ENCODE results near the gene JAG1.

The JAG1 gene

DNA sequence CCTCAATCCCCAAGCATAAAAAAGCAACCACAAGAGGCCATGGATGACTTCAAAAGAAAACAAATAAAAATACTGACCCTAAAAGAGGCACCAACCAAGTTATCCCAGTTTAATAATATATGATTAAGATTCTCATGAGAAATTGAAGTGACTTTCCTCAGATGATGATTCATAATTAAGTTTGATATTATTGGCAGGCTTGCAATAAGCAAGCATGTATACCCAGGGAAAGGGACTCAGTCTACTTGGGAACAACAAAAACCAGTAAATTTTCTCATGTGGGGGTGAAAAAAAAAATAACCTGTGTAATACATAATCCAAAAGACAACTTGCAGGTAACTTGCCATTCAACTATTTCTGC, 19.6 kb downstream of the JAG1 start:
- Histone ChIP-seq H3K4me1 (ENCODE audit: control insufficient read depth, insufficient read depth, low read length) (peaks cover 12% of the 10 kb centered on the region), H3K36me3 (ENCODE audit: control insufficient read depth in 2 of 2, insufficient read depth in 1 of 2, low read length in 2 of 2) (peaks cover 7 to 84% of the 10 kb centered on the region in 2 experiments), H3K27ac (ENCODE audit: extremely low read depth, low read depth, low read length) (no peak overlapping the region), H3K4me3 (ENCODE audit: low read depth, low read length) (no peak overlapping the region), H3K9me3 (ENCODE audit: control insufficient read depth, insufficient read depth, low read depth, low read length) (no peaks in the 10 kb centered on the region)
- TF ChIP-seq ZNF776 (tag by site-specific recombination; IDR thresholded peaks at IDR 0.05; ENCODE audit: borderline replicate concordance) (no peak), KLF16 (tag by site-specific recombination; IDR thresholded peaks at IDR 0.05) (no peak), ZNF76 (tag by site-specific recombination; IDR thresholded peaks at IDR 0.05; ENCODE audit: borderline replicate concordance, low read depth) (no peak), ZNF366 (tag by site-specific recombination; conservative IDR thresholded peaks at IDR 0.05) (no peak), ZNF302 (tag by site-specific recombination; IDR thresholded peaks at IDR 0.05; ENCODE audit: low read depth) (no peak), BCL11A (tag by site-specific recombination; IDR thresholded peaks at IDR 0.05; ENCODE audit: low read depth) (no peak)
- ChIA-PET CTCF (no interaction called here), POLR2A (no interaction called here)

DNA sequence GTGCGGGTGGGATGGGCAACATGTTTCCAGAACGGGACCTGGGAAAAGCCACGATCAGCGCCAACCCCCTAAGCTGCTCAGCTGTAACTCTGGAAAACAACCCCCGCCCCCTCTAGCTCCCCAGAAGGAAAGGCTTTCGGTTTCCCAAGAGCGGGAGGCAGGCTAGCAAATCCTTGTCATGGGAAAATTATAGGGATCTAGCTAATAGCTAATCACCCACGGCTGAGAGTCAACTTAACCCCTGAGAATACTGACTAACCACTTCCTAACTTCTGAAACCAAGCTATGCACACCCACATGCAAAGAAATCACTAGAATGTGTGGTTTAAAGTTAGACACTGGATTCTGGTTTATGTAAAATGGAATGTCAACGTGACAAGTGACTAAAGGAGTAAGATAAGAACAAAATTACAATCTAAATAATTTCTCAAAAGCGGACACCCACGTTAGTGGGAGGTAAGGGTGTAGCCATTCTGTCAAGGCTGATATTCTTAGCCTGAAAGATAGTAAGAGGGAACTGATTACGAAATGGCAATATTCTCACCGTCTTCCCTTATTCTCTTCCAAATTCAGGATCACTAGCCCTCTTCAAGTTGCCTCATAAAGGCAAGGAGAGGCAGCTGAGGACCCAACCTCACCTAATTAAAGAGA, 20.1 kb downstream of the JAG1 start:
- ChIA-PET POLR2A (no interaction called here), CTCF (interaction anchor here (0.6 to 1.4 kb wide), 2 partner anchors 17 to 741 kb away, joined by 3 read pairs; no protein-coding TSS in a partner anchor)
- TF ChIP-seq ZNF223 (tag by site-specific recombination; IDR thresholded peaks at IDR 0.05) = no peak
- peak; percentile 18; the same call in 1 of the 2 replicates for TF ChIP-seq SP7 (tag by site-specific recombination; IDR thresholded peaks at IDR 0.05)
- no peak for TF ChIP-seq ZNF664 (tag by site-specific recombination; IDR thresholded peaks at IDR 0.05)
- no peak for TF ChIP-seq ZNF140 (tag by site-specific recombination; IDR thresholded peaks at IDR 0.05)
- peak; percentile 70 for TF ChIP-seq ZFHX2 (tag by site-specific recombination; conservative IDR thresholded peaks at IDR 0.05)
- TF ChIP-seq, protein P1, sequence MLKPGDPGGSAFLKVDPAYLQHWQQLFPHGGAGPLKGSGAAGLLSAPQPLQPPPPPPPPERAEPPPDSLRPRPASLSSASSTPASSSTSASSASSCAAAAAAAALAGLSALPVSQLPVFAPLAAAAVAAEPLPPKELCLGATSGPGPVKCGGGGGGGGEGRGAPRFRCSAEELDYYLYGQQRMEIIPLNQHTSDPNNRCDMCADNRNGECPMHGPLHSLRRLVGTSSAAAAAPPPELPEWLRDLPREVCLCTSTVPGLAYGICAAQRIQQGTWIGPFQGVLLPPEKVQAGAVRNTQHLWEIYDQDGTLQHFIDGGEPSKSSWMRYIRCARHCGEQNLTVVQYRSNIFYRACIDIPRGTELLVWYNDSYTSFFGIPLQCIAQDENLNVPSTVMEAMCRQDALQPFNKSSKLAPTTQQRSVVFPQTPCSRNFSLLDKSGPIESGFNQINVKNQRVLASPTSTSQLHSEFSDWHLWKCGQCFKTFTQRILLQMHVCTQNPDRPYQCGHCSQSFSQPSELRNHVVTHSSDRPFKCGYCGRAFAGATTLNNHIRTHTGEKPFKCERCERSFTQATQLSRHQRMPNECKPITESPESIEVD (tag by site-specific recombination; IDR thresholded peaks at IDR 0.05) = no peak
- no peak for TF ChIP-seq YY1 (tag by site-specific recombination; IDR thresholded peaks at IDR 0.05)
- no peak overlapping the region for H3K4me3 ChIP-seq (ENCODE audit: low read depth, low read length)
- H3K4me1 ChIP-seq (ENCODE audit: control insufficient read depth, insufficient read depth, low read length) = peaks cover 12% of the 10 kb centered on the region
- H3K9me3 ChIP-seq (ENCODE audit: control insufficient read depth, insufficient read depth, low read depth, low read length) = no peaks in the 10 kb centered on the region
- H3K36me3 ChIP-seq (ENCODE audit: control insufficient read depth in 2 of 2, insufficient read depth in 1 of 2, low read length in 2 of 2) = peaks cover 7 to 84% of the 10 kb centered on the region in 2 experiments
- H3K27ac ChIP-seq (ENCODE audit: extremely low read depth, low read depth, low read length) = no peak overlapping the region

DNA sequence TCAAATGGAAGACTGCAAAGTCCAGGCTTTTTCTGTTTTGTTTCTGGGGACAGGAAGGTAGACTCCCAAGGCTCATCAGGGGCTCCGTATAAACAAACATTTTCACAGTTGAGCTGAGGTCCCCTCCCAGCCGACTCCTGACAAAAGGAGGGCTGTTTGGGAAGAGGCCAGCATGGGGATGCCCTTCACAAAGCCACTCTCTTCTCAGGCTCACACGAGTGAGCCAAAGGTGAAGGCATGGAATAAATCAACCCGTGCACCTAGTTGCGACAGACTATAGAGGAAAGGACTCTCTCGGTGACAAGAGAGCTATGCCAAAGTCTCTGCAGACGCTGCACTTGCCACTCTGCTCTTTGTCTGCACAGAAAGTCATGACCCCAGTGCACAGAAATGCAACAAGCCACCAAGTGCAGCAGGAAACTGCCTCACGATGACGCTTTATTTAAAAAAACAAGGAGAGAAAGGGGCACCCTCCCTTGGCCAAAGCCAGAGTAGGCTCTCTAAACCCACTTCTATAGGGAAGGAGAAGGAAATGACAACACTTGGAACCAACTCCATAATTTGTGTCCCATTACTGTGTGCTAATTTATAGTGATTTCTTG, 21.0 kb downstream of the JAG1 start:
- Histone ChIP-seq H3K4me1 (ENCODE audit: control insufficient read depth, insufficient read depth, low read length) (peaks cover 12% of the 10 kb centered on the region), H3K4me3 (ENCODE audit: low read depth, low read length) (no peak overlapping the region), H3K27ac (ENCODE audit: extremely low read depth, low read depth, low read length) (no peak overlapping the region), H3K36me3 (ENCODE audit: control insufficient read depth in 2 of 2, insufficient read depth in 1 of 2, low read length in 2 of 2) (peaks cover 14 to 84% of the 10 kb centered on the region in 2 experiments), H3K9me3 (ENCODE audit: control insufficient read depth, insufficient read depth, low read depth, low read length) (no peaks in the 10 kb centered on the region)
- POLR2A ChIA-PET = no interaction called here
- CTCF ChIA-PET = interaction anchor here (1.4 kb wide), 1 partner anchor 18 kb away, joined by 3 read pairs; no protein-coding TSS in a partner anchor
- TF ChIP-seq ZNF777 (tag by site-specific recombination; IDR thresholded peaks at IDR 0.05; ENCODE audit: borderline replicate concordance) (no peak), ZSCAN23 (tag by site-specific recombination; IDR thresholded peaks at IDR 0.05) (no peak), ZBTB20 (tag by site-specific recombination; IDR thresholded peaks at IDR 0.05) (no peak), ZNF350 (tag by site-specific recombination; IDR thresholded peaks at IDR 0.05) (no peak), ZNF776 (tag by site-specific recombination; IDR thresholded peaks at IDR 0.05; ENCODE audit: borderline replicate concordance) (no peak), SCRT1 (tag by site-specific recombination; IDR thresholded peaks at IDR 0.05; ENCODE audit: borderline replicate concordance) (no peak), ZNF223 (tag by site-specific recombination; IDR thresholded peaks at IDR 0.05) (no peak), ZBTB21 (tag by site-specific recombination; IDR thresholded peaks at IDR 0.05) (no peak)
- TF ChIP-seq, protein P2, sequence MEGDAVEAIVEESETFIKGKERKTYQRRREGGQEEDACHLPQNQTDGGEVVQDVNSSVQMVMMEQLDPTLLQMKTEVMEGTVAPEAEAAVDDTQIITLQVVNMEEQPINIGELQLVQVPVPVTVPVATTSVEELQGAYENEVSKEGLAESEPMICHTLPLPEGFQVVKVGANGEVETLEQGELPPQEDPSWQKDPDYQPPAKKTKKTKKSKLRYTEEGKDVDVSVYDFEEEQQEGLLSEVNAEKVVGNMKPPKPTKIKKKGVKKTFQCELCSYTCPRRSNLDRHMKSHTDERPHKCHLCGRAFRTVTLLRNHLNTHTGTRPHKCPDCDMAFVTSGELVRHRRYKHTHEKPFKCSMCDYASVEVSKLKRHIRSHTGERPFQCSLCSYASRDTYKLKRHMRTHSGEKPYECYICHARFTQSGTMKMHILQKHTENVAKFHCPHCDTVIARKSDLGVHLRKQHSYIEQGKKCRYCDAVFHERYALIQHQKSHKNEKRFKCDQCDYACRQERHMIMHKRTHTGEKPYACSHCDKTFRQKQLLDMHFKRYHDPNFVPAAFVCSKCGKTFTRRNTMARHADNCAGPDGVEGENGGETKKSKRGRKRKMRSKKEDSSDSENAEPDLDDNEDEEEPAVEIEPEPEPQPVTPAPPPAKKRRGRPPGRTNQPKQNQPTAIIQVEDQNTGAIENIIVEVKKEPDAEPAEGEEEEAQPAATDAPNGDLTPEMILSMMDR (tag by site-specific recombination; IDR thresholded peaks at IDR 0.05) = no peak
- TF ChIP-seq, protein P3, sequence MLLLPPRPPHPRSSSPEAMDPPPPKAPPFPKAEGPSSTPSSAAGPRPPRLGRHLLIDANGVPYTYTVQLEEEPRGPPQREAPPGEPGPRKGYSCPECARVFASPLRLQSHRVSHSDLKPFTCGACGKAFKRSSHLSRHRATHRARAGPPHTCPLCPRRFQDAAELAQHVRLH (tag by site-specific recombination; IDR thresholded peaks at IDR 0.05) = no peak
- TF ChIP-seq, protein P4, sequence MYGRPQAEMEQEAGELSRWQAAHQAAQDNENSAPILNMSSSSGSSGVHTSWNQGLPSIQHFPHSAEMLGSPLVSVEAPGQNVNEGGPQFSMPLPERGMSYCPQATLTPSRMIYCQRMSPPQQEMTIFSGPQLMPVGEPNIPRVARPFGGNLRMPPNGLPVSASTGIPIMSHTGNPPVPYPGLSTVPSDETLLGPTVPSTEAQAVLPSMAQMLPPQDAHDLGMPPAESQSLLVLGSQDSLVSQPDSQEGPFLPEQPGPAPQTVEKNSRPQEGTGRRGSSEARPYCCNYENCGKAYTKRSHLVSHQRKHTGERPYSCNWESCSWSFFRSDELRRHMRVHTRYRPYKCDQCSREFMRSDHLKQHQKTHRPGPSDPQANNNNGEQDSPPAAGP (tag by site-specific recombination; IDR thresholded peaks at IDR 0.05) = no peak
- TF ChIP-seq, protein P5, sequence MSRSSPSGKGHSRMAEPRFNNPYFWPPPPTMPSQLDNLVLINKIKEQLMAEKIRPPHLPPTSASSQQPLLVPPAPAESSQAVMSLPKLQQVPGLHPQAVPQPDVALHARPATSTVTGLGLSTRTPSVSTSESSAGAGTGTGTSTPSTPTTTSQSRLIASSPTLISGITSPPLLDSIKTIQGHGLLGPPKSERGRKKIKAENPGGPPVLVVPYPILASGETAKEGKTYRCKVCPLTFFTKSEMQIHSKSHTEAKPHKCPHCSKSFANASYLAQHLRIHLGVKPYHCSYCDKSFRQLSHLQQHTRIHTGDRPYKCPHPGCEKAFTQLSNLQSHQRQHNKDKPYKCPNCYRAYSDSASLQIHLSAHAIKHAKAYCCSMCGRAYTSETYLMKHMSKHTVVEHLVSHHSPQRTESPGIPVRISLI (tag by site-specific recombination; IDR thresholded peaks at IDR 0.05) = no peak
- TF ChIP-seq, protein P6, sequence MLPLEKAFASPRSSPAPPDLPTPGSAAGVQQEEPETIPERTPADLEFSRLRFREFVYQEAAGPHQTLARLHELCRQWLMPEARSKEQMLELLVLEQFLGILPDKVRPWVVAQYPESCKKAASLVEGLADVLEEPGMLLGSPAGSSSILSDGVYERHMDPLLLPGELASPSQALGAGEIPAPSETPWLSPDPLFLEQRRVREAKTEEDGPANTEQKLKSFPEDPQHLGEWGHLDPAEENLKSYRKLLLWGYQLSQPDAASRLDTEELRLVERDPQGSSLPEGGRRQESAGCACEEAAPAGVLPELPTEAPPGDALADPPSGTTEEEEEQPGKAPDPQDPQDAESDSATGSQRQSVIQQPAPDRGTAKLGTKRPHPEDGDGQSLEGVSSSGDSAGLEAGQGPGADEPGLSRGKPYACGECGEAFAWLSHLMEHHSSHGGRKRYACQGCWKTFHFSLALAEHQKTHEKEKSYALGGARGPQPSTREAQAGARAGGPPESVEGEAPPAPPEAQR (tag by site-specific recombination; IDR thresholded peaks at IDR 0.05) = no peak

Data from HEK293 (cell line).